K562 (cell line): ENCODE measurements around the gene PREB.

Experiments
- ARNT ChIP-seq, 2 experiments: fragments of 450-650 bp; IDR thresholded peaks; 2 replicates each; pipeline ENCODE4 v1.6.1; 2016; ENCODE audit warnings: mild to moderate bottlenecking in 1 of 2
- CAMTA2 ChIP-seq: fragments of 250-450 bp; sonication (Bioruptor Pico); conservative IDR thresholded peaks from 2 replicates; pipeline ENCODE4 v1.5.1; 2022
- CTCF ChIP-seq, 3 experiments: IDR thresholded peaks in 2 of 3; conservative IDR thresholded peaks in 1 of 3; 2 replicates each; pipeline ENCODE4 v1.5.1; 2011 to 2012; ENCODE audit warnings: low read length in 3 of 3, mild to moderate bottlenecking in 3 of 3, control low read depth in 2 of 3, improper control_type of control experiment in 1 of 3, inconsistent platforms in 1 of 3, low read depth in 1 of 3, mixed read lengths in 1 of 3, moderate library complexity in 1 of 3; ENCODE audit not compliant: insufficient read depth in 2 of 3
- EP300 ChIP-seq: IDR thresholded peaks from 2 replicates; pipeline ENCODE4 v1.6.1; 2012; ENCODE audit warnings: low read length, improper control_type of control experiment
- JUN ChIP-seq, 2 experiments: sonication (generic) in 1 of 2; formaldehyde crosslinking in 1 of 2; IDR thresholded peaks; 2 replicates each; pipeline versions ENCODE4 v1.6.1 to v1.8.0; 2012 to 2022; ENCODE audit warnings: borderline replicate concordance in 2 of 2, mild to moderate bottlenecking in 2 of 2, improper control_type of control experiment in 1 of 2, low read depth in 1 of 2, low read length in 1 of 2, missing genetic modification reagents in 1 of 2
- MAFK ChIP-seq: IDR thresholded peaks from 2 replicates; pipeline ENCODE4 v1.6.1; 2011; ENCODE audit warnings: low read length, improper control_type of control experiment
- RAD21 ChIP-seq, 2 experiments: fragments of 250-450 bp in 1 of 2; fragments of 450-650 bp in 1 of 2; sonication (Bioruptor Pico) in 1 of 2; formaldehyde crosslinking in 1 of 2; IDR thresholded peaks in 1 of 2; conservative IDR thresholded peaks in 1 of 2; 2 replicates each; pipeline versions ENCODE4 v1.4.0 to v1.8.0; 2020 to 2022; ENCODE audit warnings: mild to moderate bottlenecking in 2 of 2, moderate library complexity in 1 of 2
- SAFB2 ChIP-seq: fragments of 200-400 bp; formaldehyde crosslinking; IDR thresholded peaks from 2 replicates; pipeline ENCODE4 v1.6.1; 2018; ENCODE audit warnings: borderline replicate concordance, low read length, low read depth, moderate library complexity; ENCODE audit not compliant: severe bottlenecking
- UBTF ChIP-seq, 2 experiments: IDR thresholded peaks; 2 replicates each; pipeline ENCODE4 v1.6.1; 2012; ENCODE audit warnings: improper control_type of control experiment in 2 of 2, low read depth in 2 of 2, low read length in 2 of 2, borderline replicate concordance in 1 of 2
- USF1 ChIP-seq: sonication (generic); formaldehyde crosslinking; IDR thresholded peaks from 2 replicates; pipeline ENCODE4 v1.9.0; 2022; ENCODE audit warnings: mild to moderate bottlenecking, missing genetic modification reagents
- ZKSCAN1 ChIP-seq: fragments of 150-350 bp; IDR thresholded peaks from 2 replicates; pipeline ENCODE4 v1.6.1; 2016; ENCODE audit warnings: low read depth, low read length

GRCh38 chr2:27177441-27178351 lies 43.3 kb upstream of the PREB start:
- TF ChIP-seq JUN (IDR thresholded peaks at IDR 0.05; ENCODE audit: borderline replicate concordance, low read depth, low read length) (no peak), JUN (CRISPR knock-in tag; IDR thresholded peaks at IDR 0.05; ENCODE audit: borderline replicate concordance) (no peak), RAD21 (CRISPR knock-in tag; conservative IDR thresholded peaks at IDR 0.05 in 1 of 2, IDR thresholded peaks at IDR 0.05 in 1 of 2) (no peak), CTCF (IDR thresholded peaks at IDR 0.05 in 2 of 3, conservative IDR thresholded peaks at IDR 0.05 in 1 of 3; ENCODE audit: insufficient read depth in 2 of 3, low read depth in 1 of 3, low read length in 3 of 3) (no peak), UBTF (IDR thresholded peaks at IDR 0.05; ENCODE audit: borderline replicate concordance in 1 of 2, low read depth in 2 of 2, low read length in 2 of 2) (no peak), SAFB2 (no peak), EP300 (no peak), CAMTA2 (CRISPR knock-in tag) (no peak), ZKSCAN1 (no peak), MAFK (no peak), USF1 (CRISPR knock-in tag) (no peak), ARNT (IDR thresholded peaks at IDR 0.05) (no peak)
